ENCODE results near the gene CLCN4.

DNA sequence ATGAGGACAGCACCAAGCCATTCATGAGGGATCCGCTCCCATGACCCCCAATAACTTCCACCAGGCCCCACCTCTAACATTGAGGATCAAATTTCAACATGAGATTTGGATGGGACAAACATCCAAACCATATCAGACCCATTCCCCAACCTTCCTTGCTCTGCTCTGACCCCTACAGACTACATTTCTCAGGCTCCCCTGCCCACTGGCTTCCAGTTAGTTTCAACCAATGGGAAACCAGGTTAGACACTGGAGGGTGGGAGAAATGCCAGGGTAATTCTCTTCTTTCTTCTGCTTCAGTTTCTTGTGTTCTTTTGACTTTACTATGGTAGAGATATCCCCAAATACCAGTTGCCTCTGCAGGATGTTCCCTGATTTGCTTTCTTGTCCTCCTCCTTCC, 125.7 kb downstream of the CLCN4 start:
- no peak for TF ChIP-seq POLR2A (IDR thresholded peaks at IDR 0.05)
- TF ChIP-seq, protein P1, sequence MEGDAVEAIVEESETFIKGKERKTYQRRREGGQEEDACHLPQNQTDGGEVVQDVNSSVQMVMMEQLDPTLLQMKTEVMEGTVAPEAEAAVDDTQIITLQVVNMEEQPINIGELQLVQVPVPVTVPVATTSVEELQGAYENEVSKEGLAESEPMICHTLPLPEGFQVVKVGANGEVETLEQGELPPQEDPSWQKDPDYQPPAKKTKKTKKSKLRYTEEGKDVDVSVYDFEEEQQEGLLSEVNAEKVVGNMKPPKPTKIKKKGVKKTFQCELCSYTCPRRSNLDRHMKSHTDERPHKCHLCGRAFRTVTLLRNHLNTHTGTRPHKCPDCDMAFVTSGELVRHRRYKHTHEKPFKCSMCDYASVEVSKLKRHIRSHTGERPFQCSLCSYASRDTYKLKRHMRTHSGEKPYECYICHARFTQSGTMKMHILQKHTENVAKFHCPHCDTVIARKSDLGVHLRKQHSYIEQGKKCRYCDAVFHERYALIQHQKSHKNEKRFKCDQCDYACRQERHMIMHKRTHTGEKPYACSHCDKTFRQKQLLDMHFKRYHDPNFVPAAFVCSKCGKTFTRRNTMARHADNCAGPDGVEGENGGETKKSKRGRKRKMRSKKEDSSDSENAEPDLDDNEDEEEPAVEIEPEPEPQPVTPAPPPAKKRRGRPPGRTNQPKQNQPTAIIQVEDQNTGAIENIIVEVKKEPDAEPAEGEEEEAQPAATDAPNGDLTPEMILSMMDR (IDR thresholded peaks at IDR 0.05), result no peak

All from breast epithelium (tissue), 3 donors.